HepG2 (cell line): ENCODE data around the gene ENO1.

ENCODE experiments used
- HMGXB4 ChIP-seq, 2 experiments: sonication (generic) in 1 of 2; formaldehyde crosslinking in 1 of 2; IDR thresholded peaks; 2 replicates each; pipeline versions ENCODE4 v1.4.0 to v1.6.1; 2018 to 2020; ENCODE audit warnings: missing genetic modification reagents in 2 of 2, borderline replicate concordance in 1 of 2, low read depth in 1 of 2, mild to moderate bottlenecking in 1 of 2, missing biosample characterization in 1 of 2
- ZBED4 ChIP-seq: sonication (generic); formaldehyde crosslinking; IDR thresholded peaks from 2 replicates; pipeline ENCODE4 v1.4.0; 2020; ENCODE audit warnings: missing genetic modification reagents, borderline replicate concordance

GRCh38 chr1:8903908-8904650 is 25.6 kb upstream of the ENO1 start:
- no peak for TF ChIP-seq HMGXB4 (CRISPR knock-in tag; IDR thresholded peaks at IDR 0.05; ENCODE audit: borderline replicate concordance in 1 of 2, low read depth in 1 of 2)
- TF ChIP-seq ZBED4 (CRISPR knock-in tag): no peak
